KOPT-K1 (cell line): ENCODE results near the gene SRGAP1.
"Not testable (repeated sequence)": the region's sequence is repeated elsewhere in the genome, so short reads cannot be mapped to it uniquely, and the experiment has no call there.

Experiments used
- H3K27ac ChIP-seq: fragments of 200-600 bp; sonication (generic); 2 replicates; pipeline ENCODE4 v1.5.1; 2016; ENCODE audit warnings: antibody characterized with exemption, mild to moderate bottlenecking, low read depth, low read length; ENCODE audit not compliant: poor library complexity, severe bottlenecking
- H3K36me3 ChIP-seq: fragments of 200-600 bp; sonication (generic); 2 replicates; pipeline ENCODE4 v1.5.1; 2017; ENCODE audit warnings: antibody characterized with exemption, mild to moderate bottlenecking, low read length, moderate library complexity; ENCODE audit not compliant: insufficient read depth
- H3K9me3 ChIP-seq: fragments of 200-600 bp; sonication (generic); 2 replicates; pipeline ENCODE4 v1.5.1; 2017; ENCODE audit warnings: antibody characterized with exemption, low read length, mild to moderate bottlenecking; ENCODE audit not compliant: insufficient read depth, poor library complexity, severe bottlenecking

The SRGAP1 gene

GRCh38 chr12:64076565-64076964, 232.1 kb downstream of the SRGAP1 start:
- H3K27ac ChIP-seq, H3K9me3 ChIP-seq, H3K36me3 ChIP-seq: not testable (repeated sequence)

- H3K9me3 ChIP-seq: no peaks in the 10 kb centered on the region
- H3K27ac ChIP-seq: no peak overlapping the region
- no peaks in the 10 kb centered on the region for H3K36me3 ChIP-seq
Measured at GRCh38 chr12:64077922-64078321, 233.4 kb downstream of the SRGAP1 start.

GRCh38 chr12:64080319-64081007, 236.0 kb downstream of the SRGAP1 start:
- no peak overlapping the region for H3K27ac ChIP-seq
- no peaks in the 10 kb centered on the region for H3K9me3 ChIP-seq

GRCh38 chr12:64081008-64081404, 236.5 kb downstream of the SRGAP1 start:
- Histone ChIP-seq H3K27ac (no peak overlapping the region), H3K36me3 (no peaks in the 10 kb centered on the region), H3K9me3 (no peaks in the 10 kb centered on the region)

More at GRCh38 chr12:64080319-64081007, 236.0 kb downstream of the SRGAP1 start:
- H3K36me3 ChIP-seq: no peaks in the 10 kb centered on the region

GRCh38 chr12:64082116-64082515, 237.6 kb downstream of the SRGAP1 start:
- Histone ChIP-seq H3K27ac (no peak overlapping the region), H3K36me3 (no peaks in the 10 kb centered on the region), H3K9me3 (no peaks in the 10 kb centered on the region)

- Histone ChIP-seq H3K36me3 (no peaks in the 10 kb centered on the region), H3K27ac (no peak overlapping the region), H3K9me3 (no peaks in the 10 kb centered on the region)
Measured at GRCh38 chr12:64082866-64083268, 238.4 kb downstream of the SRGAP1 start.

GRCh38 chr12:64083285-64084210, 239.0 kb downstream of the SRGAP1 start:
- H3K27ac ChIP-seq: no peak overlapping the region
- no peaks in the 10 kb centered on the region for H3K36me3 ChIP-seq
- no peaks in the 10 kb centered on the region for H3K9me3 ChIP-seq

- Histone ChIP-seq H3K36me3 (no peaks in the 10 kb centered on the region), H3K9me3 (no peaks in the 10 kb centered on the region), H3K27ac (no peak overlapping the region)
Measured at GRCh38 chr12:64085154-64085553, 240.7 kb downstream of the SRGAP1 start.

GRCh38 chr12:64085996-64086395, 241.5 kb downstream of the SRGAP1 start:
- Histone ChIP-seq H3K36me3 (no peaks in the 10 kb centered on the region), H3K27ac (no peak overlapping the region), H3K9me3 (no peaks in the 10 kb centered on the region)

GRCh38 chr12:64086946-64087345, 242.4 kb downstream of the SRGAP1 start:
- no peak overlapping the region for H3K27ac ChIP-seq
- no peaks in the 10 kb centered on the region for H3K9me3 ChIP-seq
- H3K36me3 ChIP-seq: no peaks in the 10 kb centered on the region

- no peaks in the 10 kb centered on the region for H3K36me3 ChIP-seq
- H3K9me3 ChIP-seq: no peaks in the 10 kb centered on the region
- H3K27ac ChIP-seq: no peak overlapping the region
Measured at GRCh38 chr12:64087761-64088160, 243.3 kb downstream of the SRGAP1 start.

- Histone ChIP-seq H3K9me3 (no peaks in the 10 kb centered on the region), H3K27ac (no peak overlapping the region), H3K36me3 (no peaks in the 10 kb centered on the region)
Measured at GRCh38 chr12:64088431-64089349, 244.2 kb downstream of the SRGAP1 start.

GRCh38 chr12:64090047-64090446, 245.5 kb downstream of the SRGAP1 start:
- Histone ChIP-seq H3K9me3 (no peaks in the 10 kb centered on the region), H3K36me3 (no peaks in the 10 kb centered on the region), H3K27ac (no peak overlapping the region)

- H3K27ac ChIP-seq: no peak overlapping the region
- H3K9me3 ChIP-seq: no peaks in the 10 kb centered on the region
- no peaks in the 10 kb centered on the region for H3K36me3 ChIP-seq
Measured at GRCh38 chr12:64091186-64091585, 246.7 kb downstream of the SRGAP1 start.
